ENCODE measurements around the gene UBR1. TPM values are rescaled to one million over a fixed set of nuclear protein-coding genes. Genes with fewer than 3 reads are reported as not detected.

UBR1 gene
- total and polyA plus RNA-seq, 2 experiments from 2014 or later = 16.2 to 26.0 TPM

DNA sequence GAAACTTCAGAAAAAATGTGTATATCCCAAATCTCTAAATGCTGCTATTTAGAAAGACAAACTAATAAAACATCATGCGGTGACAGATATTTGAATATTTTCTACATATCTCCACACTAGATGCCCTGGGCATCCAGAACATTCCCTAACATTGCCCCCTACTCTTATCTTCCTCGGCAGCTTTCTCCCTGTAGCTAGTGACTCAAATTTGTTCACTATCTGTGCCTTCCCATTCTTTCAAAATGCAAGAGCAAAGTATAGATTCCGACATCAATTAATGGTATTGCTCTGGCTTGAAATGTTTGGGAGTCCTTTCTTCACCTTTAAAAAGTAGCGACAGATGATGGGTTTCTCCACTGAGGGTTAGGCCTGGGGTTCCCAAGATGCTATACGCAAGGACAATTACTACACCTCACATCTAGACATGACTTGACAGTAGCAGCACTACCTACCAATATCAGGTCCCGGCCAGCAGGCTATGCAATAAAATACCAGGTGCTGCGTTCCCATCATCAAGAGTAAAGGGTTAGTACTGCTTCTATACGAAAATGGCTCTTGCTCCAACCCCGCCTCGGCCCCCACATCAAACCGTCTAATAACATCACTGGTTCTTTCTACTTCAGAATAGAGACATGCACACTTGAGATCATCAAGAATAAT is 631 bp downstream of the UBR1 start:
- Histone ChIP-seq H3K4me2 (ENCODE audit: unreplicated experiment) (peak overlapping the region; percentile 95), H3K4me3 (peak overlapping the region; percentile 87), H3K9ac (peak overlapping the region; percentile 86), H3K79me2 (ENCODE audit: insufficient read depth) (peaks cover 61% of the 10 kb centered on the region), H3K9me3 (ENCODE audit: low read depth) (no peaks in the 10 kb centered on the region), H3K9me2 (ENCODE audit: insufficient read depth) (no peaks in the 10 kb centered on the region), H3K4me1 (ENCODE audit: insufficient read depth) (peaks cover 17% of the 10 kb centered on the region), H3K36me3 (ENCODE audit: low read depth) (no peaks in the 10 kb centered on the region), H3F3A (ENCODE audit: insufficient read depth) (no peaks in the 10 kb centered on the region), H4K20me1 (ENCODE audit: insufficient read depth) (no peaks in the 10 kb centered on the region), H3K27me3 (replicated peaks; ENCODE audit: insufficient read depth) (no peaks in the 10 kb centered on the region), H3K27ac (peak overlapping the region; percentile 80), H2AFZ (peak overlapping the region; percentile 95)
- in situ Hi-C loops (cut with MboI) = no loop called here
- TF ChIP-seq EZH2phosphoT487 (IDR thresholded peaks at IDR 0.05; ENCODE audit: insufficient read depth, low read depth) (no peak), EZH2 (IDR thresholded peaks at IDR 0.05; ENCODE audit: insufficient read depth, poor library complexity, severe bottlenecking) (no peak)
- DNase-seq = peak; percentile 50
- 9 to 11% methylated on average over 11 of the region's 11 CpGs for WGBS, 2 experiments (ENCODE audit: low coverage in 1 of 2, low lambda C conversion rate in 2 of 2, missing lambda C conversion rate in 2 of 2)

DNA sequence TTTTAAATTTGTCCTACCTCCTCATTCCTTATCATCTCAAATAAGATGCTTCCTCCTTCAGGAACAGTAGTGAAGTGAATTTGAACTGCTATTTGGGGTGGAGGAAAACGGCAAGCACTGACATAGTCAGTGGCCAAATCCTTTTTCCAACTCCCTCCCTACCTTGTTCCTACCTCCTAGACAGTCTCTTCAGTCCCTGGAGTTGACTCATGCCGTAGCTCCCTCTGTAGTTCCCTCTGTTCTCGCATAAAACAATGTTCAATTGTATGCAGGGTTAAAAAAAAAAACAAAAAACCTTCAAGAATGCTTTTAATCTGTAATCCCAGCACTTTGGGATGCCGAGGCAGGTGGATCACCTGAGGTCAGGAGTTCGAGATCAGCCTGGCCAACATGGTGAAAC is 1.4 kb downstream of the UBR1 start:
- Histone ChIP-seq H3K79me2 (ENCODE audit: insufficient read depth) (peaks cover 69% of the 10 kb centered on the region), H3K27ac (no peak overlapping the region), H3K4me2 (ENCODE audit: unreplicated experiment) (peak overlapping the region; percentile 95), H3K9me3 (ENCODE audit: low read depth) (no peaks in the 10 kb centered on the region), H3K9ac (peak overlapping the region; percentile 86), H3K27me3 (replicated peaks; ENCODE audit: insufficient read depth) (no peaks in the 10 kb centered on the region), H3K9me2 (ENCODE audit: insufficient read depth) (no peaks in the 10 kb centered on the region), H3F3A (ENCODE audit: insufficient read depth) (no peaks in the 10 kb centered on the region), H3K36me3 (ENCODE audit: low read depth) (no peaks in the 10 kb centered on the region), H3K4me3 (peak overlapping the region; percentile 87), H2AFZ (no peak overlapping the region), H4K20me1 (ENCODE audit: insufficient read depth) (no peaks in the 10 kb centered on the region), H3K4me1 (ENCODE audit: insufficient read depth) (peaks cover 17% of the 10 kb centered on the region)
- in situ Hi-C loops (cut with MboI) = no loop called here
- TF ChIP-seq EZH2phosphoT487 (IDR thresholded peaks at IDR 0.05; ENCODE audit: insufficient read depth, low read depth) (no peak), EZH2 (IDR thresholded peaks at IDR 0.05; ENCODE audit: insufficient read depth, poor library complexity, severe bottlenecking) (no peak)
- 80 to 81% methylated on average over 5 of the region's 5 CpGs for WGBS, 2 experiments (ENCODE audit: low coverage in 1 of 2, low lambda C conversion rate in 2 of 2, missing lambda C conversion rate in 2 of 2)
- DNase-seq = peak; percentile 19

DNA sequence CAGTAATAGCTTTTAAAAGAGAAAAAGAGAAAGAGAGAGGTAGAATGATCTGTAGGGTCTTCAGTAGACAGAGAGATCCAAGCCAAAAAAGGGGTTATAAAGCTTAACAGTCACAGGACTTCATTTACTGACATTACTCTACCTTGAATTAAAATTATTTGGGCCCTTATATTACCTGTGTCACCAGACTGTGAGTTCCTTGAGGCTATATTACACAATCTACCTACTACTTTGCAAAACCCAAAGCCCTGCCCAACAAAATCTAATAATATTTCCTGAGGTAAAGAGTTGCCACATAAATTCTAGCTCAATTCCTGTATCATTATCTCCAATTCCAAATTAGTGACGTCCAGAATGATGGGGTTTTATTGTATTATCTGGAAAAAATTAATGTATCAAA is 1.9 kb downstream of the UBR1 start:
- WGBS, 2 experiments (ENCODE audit: low coverage in 1 of 2, low lambda C conversion rate in 2 of 2, missing lambda C conversion rate in 2 of 2) = 17 to 21% methylated on average over 1 of the region's 1 CpG
- Histone ChIP-seq H3K4me2 (ENCODE audit: unreplicated experiment) (peak overlapping the region; percentile 95), H3K4me1 (ENCODE audit: insufficient read depth) (peaks cover 17% of the 10 kb centered on the region), H3K9ac (no peak overlapping the region), H4K20me1 (ENCODE audit: insufficient read depth) (no peaks in the 10 kb centered on the region), H3K27ac (no peak overlapping the region), H3K27me3 (replicated peaks; ENCODE audit: insufficient read depth) (no peaks in the 10 kb centered on the region), H3K4me3 (peak overlapping the region; percentile 87; the same call in 1 of the 2 replicates), H3F3A (ENCODE audit: insufficient read depth) (no peaks in the 10 kb centered on the region), H2AFZ (no peak overlapping the region), H3K36me3 (ENCODE audit: low read depth) (no peaks in the 10 kb centered on the region), H3K9me2 (ENCODE audit: insufficient read depth) (no peaks in the 10 kb centered on the region), H3K9me3 (ENCODE audit: low read depth) (no peaks in the 10 kb centered on the region), H3K79me2 (ENCODE audit: insufficient read depth) (peaks cover 74% of the 10 kb centered on the region)
- no peak for TF ChIP-seq EZH2 (IDR thresholded peaks at IDR 0.05; ENCODE audit: insufficient read depth, poor library complexity, severe bottlenecking)
- no peak for TF ChIP-seq EZH2phosphoT487 (IDR thresholded peaks at IDR 0.05; ENCODE audit: insufficient read depth, low read depth)
- DNase-seq = no peak
- in situ Hi-C loops (cut with MboI) = no loop called here

DNA sequence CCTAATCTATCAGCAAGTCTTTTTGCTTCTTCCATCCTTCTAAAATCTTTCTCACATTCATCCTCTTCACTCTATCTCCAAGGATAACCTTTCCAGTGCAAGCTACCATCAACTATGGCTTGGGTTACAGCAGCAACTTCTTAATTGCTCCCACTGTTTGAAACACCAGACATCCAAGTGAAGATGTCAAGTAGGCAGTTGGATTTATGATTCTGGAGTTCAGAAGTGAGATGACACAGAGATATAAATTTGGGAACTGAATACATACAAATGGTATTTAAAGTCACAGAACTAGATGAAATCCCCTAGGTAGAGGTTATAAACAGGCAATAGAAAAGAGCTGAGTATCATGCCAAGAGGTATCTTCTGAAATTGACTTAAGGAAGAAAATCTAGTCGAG is 3.7 kb downstream of the UBR1 start:
- no peaks in the 10 kb centered on the region; the same call in 1 of the 2 replicates for H3F3A ChIP-seq (ENCODE audit: insufficient read depth)
- no peak overlapping the region for H3K4me3 ChIP-seq
- TF ChIP-seq EZH2phosphoT487 (IDR thresholded peaks at IDR 0.05; ENCODE audit: insufficient read depth, low read depth) = no peak
- TF ChIP-seq EZH2 (IDR thresholded peaks at IDR 0.05; ENCODE audit: insufficient read depth, poor library complexity, severe bottlenecking) = no peak
- no peaks in the 10 kb centered on the region for H3K9me2 ChIP-seq (ENCODE audit: insufficient read depth)
- H3K9me3 ChIP-seq (ENCODE audit: low read depth) = no peaks in the 10 kb centered on the region
- peaks cover 92% of the 10 kb centered on the region for H3K79me2 ChIP-seq (ENCODE audit: insufficient read depth)
- no peak overlapping the region for H3K9ac ChIP-seq
- H3K4me2 ChIP-seq (ENCODE audit: unreplicated experiment) = no peak overlapping the region
- H4K20me1 ChIP-seq (ENCODE audit: insufficient read depth) = no peaks in the 10 kb centered on the region
- H2AFZ ChIP-seq = no peak overlapping the region
- WGBS, 2 experiments (ENCODE audit: low coverage in 1 of 2, low lambda C conversion rate in 2 of 2, missing lambda C conversion rate in 2 of 2) = 96 to 100% methylated on average over 1 of the region's 1 CpG
- no peak for DNase-seq
- no peak overlapping the region for H3K27ac ChIP-seq
- in situ Hi-C loops (cut with MboI) = no loop called here
- peaks cover 18% of the 10 kb centered on the region for H3K4me1 ChIP-seq (ENCODE audit: insufficient read depth)
- H3K27me3 ChIP-seq (replicated peaks; ENCODE audit: insufficient read depth) = no peaks in the 10 kb centered on the region
- peaks cover 1% of the 10 kb centered on the region; the same call in 1 of the 2 replicates for H3K36me3 ChIP-seq (ENCODE audit: low read depth)
